ENCODE data around the gene DTNB.

Gene DTNB

DNA sequence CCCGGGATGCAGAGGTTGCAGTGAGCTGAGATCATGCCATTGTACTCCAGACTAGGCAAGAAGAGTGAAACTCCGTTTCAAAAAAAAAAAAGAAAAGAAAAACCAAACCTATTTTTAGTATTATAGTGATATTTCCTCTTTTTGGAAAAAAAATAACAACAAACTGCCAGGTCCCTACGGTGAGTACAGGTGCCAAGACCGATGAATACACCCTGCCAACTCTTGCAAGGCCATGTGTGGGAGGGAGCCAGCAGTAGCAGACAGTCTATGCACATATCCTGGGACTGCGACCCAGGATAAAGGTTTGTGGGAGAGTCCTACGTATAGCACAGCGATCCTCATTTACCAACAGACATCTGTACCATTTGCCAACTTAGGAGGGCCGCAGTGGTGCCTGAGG is 262.1 kb downstream of the DTNB start:
- DNase-seq = no peak

DNA sequence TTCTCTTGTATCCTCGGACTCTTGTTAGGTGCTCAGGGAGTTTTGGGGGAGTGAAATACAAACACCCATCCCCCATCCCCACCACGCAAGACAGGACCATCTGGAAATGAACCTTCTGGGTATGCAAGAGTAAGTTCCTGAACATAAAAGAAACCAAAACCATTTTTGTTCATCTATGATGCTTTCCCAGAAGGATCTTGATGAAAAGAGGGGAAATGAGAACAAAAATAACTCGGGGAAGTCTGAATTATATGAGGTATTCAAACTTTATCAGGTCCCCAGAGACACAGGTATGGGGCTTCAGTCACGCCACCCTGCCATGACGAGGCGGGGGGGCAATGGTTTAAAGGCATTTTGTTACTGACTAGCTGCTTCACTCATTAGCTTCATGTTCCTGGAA is 263.0 kb downstream of the DTNB start:
- no peak for DNase-seq

DNA sequence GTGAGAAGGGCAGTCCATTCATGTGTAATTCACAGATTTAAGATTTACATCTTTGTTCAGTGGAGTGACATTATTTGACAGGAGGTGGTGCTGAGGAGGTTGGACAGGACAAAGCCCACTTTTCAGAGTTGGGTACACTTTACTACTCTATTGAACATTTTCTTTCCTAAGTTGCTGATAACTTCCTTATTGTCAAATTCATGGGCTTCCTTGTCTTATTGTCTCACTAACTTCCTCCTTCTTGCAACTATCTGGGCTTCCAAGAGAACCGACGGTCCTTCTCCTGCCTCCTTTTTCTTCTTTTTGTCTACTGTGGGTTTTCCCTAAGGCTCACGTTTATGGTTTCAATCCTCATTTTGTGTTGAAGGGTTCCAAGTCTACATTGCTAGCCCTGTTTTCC is 263.9 kb downstream of the DTNB start:
- no peak for DNase-seq

DNA sequence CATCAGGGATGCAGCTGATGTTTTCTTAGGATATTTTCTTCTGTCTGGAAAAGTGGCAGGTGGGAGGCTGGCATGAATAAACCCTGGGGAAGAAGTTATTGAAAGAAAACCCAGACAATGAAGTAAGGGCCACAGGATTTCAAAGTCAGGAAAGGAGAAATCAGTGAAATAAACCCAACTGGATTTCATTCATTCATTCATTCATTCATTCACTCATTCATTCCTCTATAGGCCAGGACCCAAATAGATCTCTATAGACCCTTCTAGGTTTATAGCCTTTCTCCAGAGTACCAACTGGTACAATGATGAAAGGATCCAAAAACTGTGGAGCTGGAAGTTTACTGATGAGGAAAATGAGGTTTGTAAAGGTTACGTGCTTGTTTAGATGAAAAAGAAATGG is 264.3 kb downstream of the DTNB start:
- DNase-seq = no peak

GRCh38 chr2:25405611-25406295 is 267.6 kb downstream of the DTNB start:
- DNase-seq = no peak

GRCh38 chr2:25403120-25403760 is 270.1 kb downstream of the DTNB start:
- peak in 1 of 2 donors; percentile 20 for DNase-seq

DNA sequence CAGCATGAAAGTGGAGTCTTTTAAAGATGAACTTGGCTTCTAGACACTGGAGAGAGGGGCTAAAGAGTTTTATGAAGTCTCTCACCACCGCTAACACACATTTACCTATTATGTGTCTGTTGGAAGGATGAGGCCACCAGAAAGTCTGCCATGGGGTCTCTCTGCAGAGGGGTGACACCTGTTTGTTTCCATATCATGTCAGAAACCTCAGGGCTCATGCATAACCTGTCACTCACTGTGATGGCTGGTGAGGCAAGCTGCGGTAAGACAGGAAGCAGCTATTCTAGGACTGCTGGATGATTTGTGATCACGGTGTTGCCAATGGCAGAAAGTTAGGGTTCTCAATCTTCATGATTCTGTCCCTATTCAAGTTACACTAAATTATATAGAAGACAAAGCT is 270.9 kb downstream of the DTNB start:
- no peak for DNase-seq

- no peak for DNase-seq
Observed at GRCh38 chr2:25401307-25402026, 271.9 kb downstream of the DTNB start.

- no peak for DNase-seq
Observed at GRCh38 chr2:25400576-25401216, 272.7 kb downstream of the DTNB start.

DNA sequence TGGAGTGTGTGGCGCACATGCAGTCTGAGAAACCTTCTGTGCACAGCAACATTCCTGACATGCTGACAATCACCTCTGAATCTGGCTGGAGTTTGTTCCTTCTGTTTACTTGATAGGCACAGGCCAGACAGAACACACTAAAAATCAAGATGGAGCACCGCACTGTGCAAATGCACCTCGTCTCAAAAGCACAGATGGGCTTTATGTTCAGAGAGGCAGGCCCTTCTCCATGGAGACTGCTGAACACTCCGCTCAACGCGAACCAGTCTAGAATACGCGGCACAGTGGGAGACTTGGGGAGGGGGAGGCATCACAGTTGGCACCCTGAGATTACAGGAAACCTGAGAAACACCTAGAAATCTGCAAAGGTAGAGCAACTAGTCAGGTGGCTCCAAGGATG is 273.2 kb downstream of the DTNB start:
- DNase-seq = no peak

DNA sequence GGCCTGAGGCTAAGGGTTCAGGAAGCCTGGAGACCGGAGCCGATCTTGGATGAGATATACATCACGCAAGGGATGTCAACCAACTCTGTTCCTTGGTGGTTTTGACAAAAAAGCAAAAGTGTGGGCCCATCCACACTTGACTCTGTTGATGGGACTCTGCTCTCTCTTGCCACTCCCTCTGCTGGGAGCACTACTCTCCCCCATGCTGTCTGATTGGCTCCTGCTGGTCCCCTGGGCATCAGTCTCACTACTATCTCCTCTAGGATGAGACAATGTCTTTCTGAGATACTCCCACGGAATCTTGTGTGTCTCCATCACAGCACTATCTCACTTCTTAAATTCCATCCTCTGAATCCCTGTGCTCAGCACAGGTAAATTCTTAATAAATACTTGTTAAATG is 274.8 kb downstream of the DTNB start:
- no peak for DNase-seq

DNA sequence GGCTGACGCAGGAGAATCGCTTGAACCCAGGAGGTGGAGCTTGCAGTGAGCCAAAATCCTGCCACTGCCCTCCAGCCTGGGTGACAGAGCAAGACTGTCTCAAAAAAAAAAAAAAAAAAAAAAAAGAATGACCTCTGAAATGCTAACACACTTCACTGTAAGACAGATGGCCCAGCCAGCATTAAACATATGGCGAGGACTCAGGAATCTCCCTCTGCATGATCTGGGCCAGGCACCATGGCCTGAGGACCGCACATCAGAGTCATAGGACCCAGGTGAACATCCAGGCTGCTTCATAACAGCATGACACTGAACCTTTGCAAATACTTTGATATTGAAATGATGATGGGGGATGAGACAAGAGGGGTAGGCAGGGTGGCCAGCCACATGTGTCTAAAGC is 275.6 kb downstream of the DTNB start:
- no peak for DNase-seq

DNA sequence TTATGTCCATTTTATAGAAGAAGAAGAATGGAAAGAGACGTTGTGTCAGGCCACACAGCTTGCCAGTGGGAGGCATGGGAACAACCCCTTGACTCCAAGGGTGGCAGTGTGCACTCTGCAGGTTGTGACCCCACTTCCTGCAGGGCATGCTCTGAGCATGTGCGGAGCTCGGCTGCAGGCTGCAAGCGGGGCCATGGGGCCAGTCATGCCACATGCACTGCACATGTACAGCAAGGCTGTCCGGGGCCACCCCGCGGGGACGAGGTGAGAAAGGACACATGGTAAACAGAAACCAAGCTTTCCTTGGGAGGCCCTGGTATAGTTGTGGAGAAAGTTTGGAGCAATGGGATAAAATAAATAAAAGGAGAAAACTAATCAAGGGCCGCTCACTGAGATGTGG is 284.2 kb downstream of the DTNB start:
- DNase-seq = no peak

DNA sequence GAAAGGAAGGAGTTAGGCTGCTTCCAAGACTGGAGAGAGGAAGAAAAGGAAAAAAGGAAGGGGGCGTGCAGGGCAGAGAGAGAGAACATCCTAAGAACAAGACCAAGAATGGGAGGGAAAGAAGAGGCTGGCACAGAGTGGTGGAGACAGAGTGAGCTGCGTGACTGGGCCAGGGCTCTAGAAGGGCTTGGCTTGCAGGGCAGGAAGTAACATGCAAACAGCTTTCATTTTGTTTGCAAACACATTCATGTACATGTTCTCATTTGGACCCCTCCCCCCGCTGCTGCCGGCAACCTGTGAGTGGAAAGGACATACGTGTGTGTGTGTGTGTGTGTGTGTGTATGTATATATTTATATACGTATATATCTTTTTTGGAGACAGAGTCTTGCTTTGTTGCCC is 284.9 kb downstream of the DTNB start:
- DNase-seq = no peak

- no peak for DNase-seq
Observed at GRCh38 chr2:25387876-25388449, 285.4 kb downstream of the DTNB start.

- no peak for DNase-seq
Observed at GRCh38 chr2:25386971-25387875, 286.2 kb downstream of the DTNB start.

DNA sequence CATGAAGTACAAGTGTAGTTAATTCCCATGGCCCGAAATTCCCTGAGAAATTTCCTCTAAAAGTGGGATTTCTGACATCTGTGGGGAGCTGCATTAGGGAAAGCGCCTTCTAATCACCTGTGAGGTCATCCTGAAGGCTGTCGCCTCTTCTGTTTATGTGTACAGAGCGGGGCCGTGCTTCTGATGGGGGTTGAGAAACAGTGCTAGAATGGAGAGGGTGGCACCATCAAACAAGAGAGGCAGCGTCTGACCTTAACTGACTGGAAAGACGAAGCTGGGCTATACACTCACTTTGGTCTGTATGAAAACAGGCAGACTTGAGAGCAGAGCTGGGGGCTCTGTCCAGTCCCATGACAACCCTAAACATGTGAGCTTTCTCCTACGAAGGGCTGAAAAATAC is 287.5 kb downstream of the DTNB start:
- no peak for DNase-seq

DNA sequence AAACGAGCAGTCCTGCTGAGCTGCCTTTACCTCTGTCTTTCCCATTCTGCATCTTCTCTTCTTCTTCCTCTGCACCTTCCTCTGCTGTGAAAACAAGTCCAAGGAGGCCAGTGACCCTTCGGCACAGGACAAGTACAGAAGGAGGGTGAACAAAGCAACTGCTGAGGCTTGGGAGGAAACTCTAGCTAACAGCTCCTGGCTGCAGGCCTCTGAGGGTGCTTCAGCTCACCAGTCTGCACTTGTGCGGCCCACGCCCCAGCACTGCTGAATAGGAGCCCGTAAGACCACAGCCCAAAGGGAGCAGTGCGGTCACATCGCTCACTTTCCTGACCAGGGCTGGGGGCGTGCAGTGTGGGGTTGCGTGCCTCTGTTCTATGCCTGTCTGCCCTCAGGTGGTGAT is 289.6 kb downstream of the DTNB start:
- DNase-seq = no peak

DNA sequence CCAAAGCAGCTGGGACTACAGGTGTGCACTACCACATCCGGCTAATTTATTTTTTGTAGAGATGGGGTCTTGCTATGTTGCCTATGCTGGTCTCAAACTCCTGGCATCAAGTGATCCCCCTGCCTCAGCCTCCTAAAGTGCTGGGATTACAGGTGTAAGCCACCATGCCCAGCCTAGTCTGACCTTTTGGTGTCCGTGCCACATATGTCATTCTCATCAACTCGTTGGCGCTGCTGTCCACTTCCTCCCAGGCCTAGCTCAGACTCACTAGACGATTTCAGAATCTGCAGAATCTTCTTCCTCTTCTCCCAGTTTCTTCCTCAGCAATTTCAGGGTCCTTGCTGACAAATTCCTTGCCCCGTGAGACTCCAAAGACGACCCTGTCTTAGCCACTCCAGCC is 291.9 kb downstream of the DTNB start:
- DNase-seq = no peak

DNA sequence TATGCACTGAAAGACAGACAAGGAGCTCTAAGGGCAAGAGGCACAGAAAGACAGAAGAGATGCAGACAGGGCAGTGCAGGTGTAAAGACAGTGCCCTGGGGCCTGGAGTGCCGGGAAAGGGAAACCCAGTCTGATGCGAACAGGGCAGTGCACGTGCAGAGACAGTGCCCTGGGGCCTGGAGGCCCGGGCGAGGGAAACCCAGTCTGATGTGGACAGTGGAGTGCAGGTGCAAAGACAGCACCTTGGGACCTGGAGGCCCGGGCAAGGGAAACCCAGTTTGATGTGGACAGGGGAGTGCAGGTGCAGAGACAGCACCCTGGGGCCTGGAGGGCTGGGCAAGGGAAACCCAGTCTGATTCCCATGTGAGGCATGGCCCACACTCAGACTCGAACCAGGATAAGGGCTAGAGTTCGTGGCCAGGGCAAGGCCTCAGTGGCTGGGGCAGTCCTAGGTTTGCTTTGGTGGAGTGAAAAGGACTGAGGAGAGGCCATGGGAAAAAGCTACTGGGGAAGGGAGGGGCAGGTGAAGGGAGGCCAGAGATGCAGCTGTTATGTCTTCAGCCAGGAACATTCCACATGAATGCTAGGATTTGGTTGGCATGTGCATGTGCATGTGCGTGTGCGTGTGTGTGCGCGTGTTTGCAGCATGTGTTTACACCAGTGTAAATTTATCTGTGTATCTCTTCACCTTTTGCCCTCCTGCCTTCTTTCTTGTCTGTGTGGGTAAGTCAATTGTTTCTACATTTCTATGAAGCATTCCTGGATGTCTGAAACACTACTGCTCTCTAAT is 292.6 kb downstream of the DTNB start:
- DNase-seq = no peak

- DNase-seq = no peak
Observed at GRCh38 chr2:25380023-25380422, 293.4 kb downstream of the DTNB start.

DNA sequence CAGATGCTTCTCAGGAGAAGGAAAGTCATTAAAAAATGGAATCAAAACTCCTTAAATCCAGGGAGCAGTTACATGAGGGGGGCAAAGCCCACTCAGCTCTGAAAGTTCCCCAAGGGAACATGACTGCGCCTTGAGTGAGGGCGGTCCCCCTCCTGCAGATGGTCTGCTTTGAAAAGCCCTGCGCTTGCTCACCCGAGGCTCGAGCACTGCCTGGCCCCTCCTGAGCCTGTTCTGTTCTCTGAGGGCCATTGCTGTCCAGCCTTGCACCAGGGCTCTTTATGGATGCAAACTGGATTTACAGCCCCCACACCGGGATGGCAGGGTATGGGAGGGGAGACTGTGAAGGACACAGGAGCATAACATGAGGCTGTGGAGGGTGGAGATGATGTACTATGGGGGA is 293.8 kb downstream of the DTNB start:
- no peak for DNase-seq
